ENCODE data around the gene CCSER1.

Gene CCSER1

GRCh38 chr4:90958256-90958895 is 831.2 kb downstream of the CCSER1 start:
- H3K27me3 ChIP-seq (ENCODE audit: low read depth) = no peaks in the 10 kb centered on the region
- no peak for DNase-seq (ENCODE audit: low spot score in 2 of 2)
- no peak overlapping the region for H3K4me3 ChIP-seq
- in situ Hi-C loops (cut with MboI; ENCODE audit: low sequenced_read_pairs) = no loop called here
- H3K36me3 ChIP-seq (replicated peaks) = no peaks in the 10 kb centered on the region
- H3K9me3 ChIP-seq = no peaks in the 10 kb centered on the region
- no peaks in the 10 kb centered on the region; the same call in 1 of the 2 replicates for H3K4me1 ChIP-seq

DNA sequence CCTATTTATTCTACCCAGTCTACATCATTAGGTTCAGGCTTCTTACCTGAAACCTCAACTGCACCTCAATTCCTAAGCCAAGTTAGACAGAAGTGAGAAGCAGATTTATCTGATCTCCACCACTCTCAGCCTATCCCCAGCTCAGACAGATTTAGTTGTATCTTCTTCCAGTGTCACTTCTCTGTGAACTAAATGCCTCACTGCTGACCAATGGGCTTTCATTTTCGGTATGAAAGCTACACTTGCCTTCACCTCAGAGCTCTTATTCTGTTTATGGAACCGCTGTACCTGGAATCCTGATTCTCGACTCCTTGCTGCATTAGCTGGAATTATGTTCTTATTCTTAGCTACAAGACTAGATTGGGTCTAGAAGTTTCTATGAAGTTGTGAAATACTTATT is 833.2 kb downstream of the CCSER1 start:
- Histone ChIP-seq H3K27me3 (ENCODE audit: low read depth) (no peaks in the 10 kb centered on the region), H3K9me3 (no peaks in the 10 kb centered on the region), H3K36me3 (replicated peaks) (no peaks in the 10 kb centered on the region), H3K4me3 (no peak overlapping the region), H3K4me1 (no peaks in the 10 kb centered on the region)
- DNase-seq (ENCODE audit: low spot score in 2 of 2) = no peak
- in situ Hi-C loops (cut with MboI; ENCODE audit: low sequenced_read_pairs) = no loop called here

DNA sequence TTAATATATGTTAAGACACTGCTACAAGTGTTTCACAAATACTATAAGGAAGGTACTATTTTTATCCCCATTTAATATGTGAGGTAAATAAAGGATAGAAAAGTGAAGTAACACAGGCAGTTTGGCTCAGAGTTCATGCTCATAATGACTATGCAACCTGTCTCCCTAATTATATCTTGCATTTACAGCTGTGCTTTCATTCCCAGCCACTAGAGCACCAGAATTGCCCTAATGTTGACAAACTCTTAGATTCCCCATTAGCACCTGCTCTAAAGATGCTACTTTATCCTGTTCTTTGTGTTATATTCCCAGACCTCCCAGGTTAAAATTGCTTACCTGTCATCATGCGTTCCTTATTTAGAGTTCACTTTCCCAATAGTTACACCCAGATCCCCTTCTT is 833.6 kb downstream of the CCSER1 start:
- Histone ChIP-seq H3K4me1 (no peaks in the 10 kb centered on the region), H3K4me3 (no peak overlapping the region), H3K36me3 (replicated peaks) (no peaks in the 10 kb centered on the region), H3K9me3 (no peaks in the 10 kb centered on the region), H3K27me3 (ENCODE audit: low read depth) (no peaks in the 10 kb centered on the region)
- in situ Hi-C loops (cut with MboI; ENCODE audit: low sequenced_read_pairs) = no loop called here
- no peak for DNase-seq (ENCODE audit: low spot score in 2 of 2)

- no peak for DNase-seq (ENCODE audit: low spot score in 2 of 2)
- Histone ChIP-seq H3K4me3 (no peak overlapping the region), H3K27me3 (ENCODE audit: low read depth) (no peaks in the 10 kb centered on the region), H3K9me3 (no peaks in the 10 kb centered on the region), H3K4me1 (no peaks in the 10 kb centered on the region), H3K36me3 (replicated peaks) (no peaks in the 10 kb centered on the region)
- in situ Hi-C loops (cut with MboI; ENCODE audit: low sequenced_read_pairs) = no loop called here
Observed at GRCh38 chr4:90970021-90970420, 842.8 kb downstream of the CCSER1 start.

DNA sequence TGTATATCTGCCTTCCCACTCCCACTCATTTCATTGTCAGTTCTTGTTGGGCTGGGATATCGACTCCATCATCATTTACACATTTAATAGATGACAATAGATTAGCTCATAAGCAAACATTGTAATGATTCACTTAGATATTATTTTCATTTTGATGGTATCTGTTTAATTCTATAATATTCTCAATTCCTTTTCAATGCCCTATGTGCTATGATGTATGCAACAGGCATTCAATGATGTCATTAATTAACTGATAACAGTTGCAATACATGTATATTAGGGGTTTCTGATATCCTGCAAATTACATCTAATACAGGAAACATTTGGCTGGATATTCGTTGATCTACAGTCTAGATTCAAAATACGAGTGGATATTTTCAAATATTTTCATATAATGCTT is 850.5 kb downstream of the CCSER1 start:
- no peak overlapping the region for H3K4me3 ChIP-seq
- DNase-seq (ENCODE audit: low spot score in 2 of 2) = no peak
- no peaks in the 10 kb centered on the region for H3K4me1 ChIP-seq
- in situ Hi-C loops (cut with MboI; ENCODE audit: low sequenced_read_pairs) = no loop called here
- no peaks in the 10 kb centered on the region for H3K9me3 ChIP-seq
- no peaks in the 10 kb centered on the region for H3K36me3 ChIP-seq (replicated peaks)
- H3K27me3 ChIP-seq (ENCODE audit: low read depth) = no peaks in the 10 kb centered on the region

- in situ Hi-C loops (cut with MboI; ENCODE audit: low sequenced_read_pairs) = no loop called here
- no peak for DNase-seq (ENCODE audit: low spot score in 2 of 2)
- H3K4me1 ChIP-seq = no peaks in the 10 kb centered on the region
- no peaks in the 10 kb centered on the region for H3K27me3 ChIP-seq (ENCODE audit: low read depth)
- no peak overlapping the region for H3K4me3 ChIP-seq
- no peaks in the 10 kb centered on the region for H3K36me3 ChIP-seq (replicated peaks)
- no peaks in the 10 kb centered on the region for H3K9me3 ChIP-seq
Observed at GRCh38 chr4:90979556-90979955, 852.4 kb downstream of the CCSER1 start.

DNA sequence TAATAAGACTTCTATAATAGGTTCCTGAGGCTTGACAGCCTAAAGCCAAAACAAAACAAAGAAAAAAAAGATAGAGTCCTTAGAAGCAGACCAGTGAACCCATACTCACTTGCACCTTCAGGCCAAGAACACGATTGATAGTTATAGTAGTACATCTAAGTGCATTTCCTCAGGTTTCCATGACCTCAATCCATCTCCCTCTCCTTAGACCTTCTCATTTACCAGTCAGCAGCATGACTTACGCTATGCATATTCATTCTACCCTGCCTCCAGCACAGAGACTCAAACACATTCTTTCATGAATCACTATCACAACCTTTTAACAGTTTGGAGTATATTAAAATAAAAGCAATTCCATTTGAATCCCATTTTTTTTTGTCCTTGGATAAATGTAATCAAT is 855.6 kb downstream of the CCSER1 start:
- no peaks in the 10 kb centered on the region for H3K36me3 ChIP-seq (replicated peaks)
- H3K4me3 ChIP-seq = no peak overlapping the region
- H3K9me3 ChIP-seq = no peaks in the 10 kb centered on the region
- H3K4me1 ChIP-seq = no peaks in the 10 kb centered on the region
- H3K27me3 ChIP-seq (ENCODE audit: low read depth) = no peaks in the 10 kb centered on the region
- DNase-seq (ENCODE audit: low spot score in 2 of 2) = no peak
- in situ Hi-C loops (cut with MboI; ENCODE audit: low sequenced_read_pairs) = no loop called here

- H3K4me3 ChIP-seq = no peak overlapping the region
- H3K4me1 ChIP-seq = 0 out of 2 replicates have a peak, but pooled peaks cover 4% of the 10 kb centered on the region
- DNase-seq (ENCODE audit: low spot score in 2 of 2) = no peak
- no peaks in the 10 kb centered on the region for H3K36me3 ChIP-seq (replicated peaks)
- no peaks in the 10 kb centered on the region for H3K9me3 ChIP-seq
- in situ Hi-C loops (cut with MboI; ENCODE audit: low sequenced_read_pairs) = no loop called here
- no peaks in the 10 kb centered on the region for H3K27me3 ChIP-seq (ENCODE audit: low read depth)
Observed at GRCh38 chr4:90990284-90990683, 863.1 kb downstream of the CCSER1 start.

- no peaks in the 10 kb centered on the region for H3K9me3 ChIP-seq
- peak in 1 of 2 experiments; percentile 19 for DNase-seq (ENCODE audit: low spot score in 2 of 2)
- in situ Hi-C loops (cut with MboI; ENCODE audit: low sequenced_read_pairs) = no loop called here
- 0 out of 2 replicates have a peak, but pooled peaks cover 4% of the 10 kb centered on the region for H3K4me1 ChIP-seq
- H3K27me3 ChIP-seq (ENCODE audit: low read depth) = no peaks in the 10 kb centered on the region
- no peaks in the 10 kb centered on the region for H3K36me3 ChIP-seq (replicated peaks)
- H3K4me3 ChIP-seq = no peak overlapping the region
Observed at GRCh38 chr4:90992213-90992612, 865.0 kb downstream of the CCSER1 start.

GRCh38 chr4:90994851-90995574 is 867.8 kb downstream of the CCSER1 start:
- H3K4me3 ChIP-seq = no peak overlapping the region
- no peaks in the 10 kb centered on the region for H3K36me3 ChIP-seq (replicated peaks)
- 0 out of 2 replicates have a peak, but pooled peaks cover 4% of the 10 kb centered on the region for H3K4me1 ChIP-seq
- in situ Hi-C loops (cut with MboI; ENCODE audit: low sequenced_read_pairs) = no loop called here
- DNase-seq (ENCODE audit: low spot score in 2 of 2) = no peak
- no peaks in the 10 kb centered on the region for H3K9me3 ChIP-seq
- no peaks in the 10 kb centered on the region for H3K27me3 ChIP-seq (ENCODE audit: low read depth)

- in situ Hi-C loops (cut with MboI; ENCODE audit: low sequenced_read_pairs) = no loop called here
- Histone ChIP-seq H3K36me3 (replicated peaks) (no peaks in the 10 kb centered on the region), H3K9me3 (no peaks in the 10 kb centered on the region), H3K4me3 (no peak overlapping the region), H3K4me1 (0 out of 2 replicates have a peak, but pooled peaks cover 4% of the 10 kb centered on the region), H3K27me3 (ENCODE audit: low read depth) (no peaks in the 10 kb centered on the region)
- no peak for DNase-seq (ENCODE audit: low spot score in 2 of 2)
Observed at GRCh38 chr4:90995996-90996395, 868.8 kb downstream of the CCSER1 start.

DNA sequence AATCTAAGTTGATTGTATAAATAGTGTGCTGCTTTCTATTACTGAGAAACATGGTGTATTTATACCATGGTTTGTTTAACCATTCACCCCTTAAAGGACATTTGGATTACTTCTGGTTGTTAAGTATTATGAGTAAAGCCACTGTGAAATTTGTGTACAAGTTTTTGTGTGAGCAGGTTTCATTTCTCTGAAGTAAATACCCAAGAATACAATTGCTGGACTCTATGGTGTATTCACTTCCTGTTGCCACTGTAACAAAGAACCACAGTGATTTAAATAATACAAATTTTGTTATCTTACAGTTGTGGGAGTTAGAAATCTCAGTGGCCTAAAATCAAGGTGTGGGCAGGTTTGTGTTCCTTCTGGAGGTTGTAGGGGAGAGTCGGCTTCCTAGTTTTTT is 869.6 kb downstream of the CCSER1 start:
- in situ Hi-C loops (cut with MboI; ENCODE audit: low sequenced_read_pairs) = no loop called here
- H3K4me3 ChIP-seq = no peak overlapping the region
- H3K36me3 ChIP-seq (replicated peaks) = no peaks in the 10 kb centered on the region
- no peaks in the 10 kb centered on the region for H3K9me3 ChIP-seq
- no peak for DNase-seq (ENCODE audit: low spot score in 2 of 2)
- no peaks in the 10 kb centered on the region for H3K27me3 ChIP-seq (ENCODE audit: low read depth)
- H3K4me1 ChIP-seq = 0 out of 2 replicates have a peak, but pooled peaks cover 2% of the 10 kb centered on the region

DNA sequence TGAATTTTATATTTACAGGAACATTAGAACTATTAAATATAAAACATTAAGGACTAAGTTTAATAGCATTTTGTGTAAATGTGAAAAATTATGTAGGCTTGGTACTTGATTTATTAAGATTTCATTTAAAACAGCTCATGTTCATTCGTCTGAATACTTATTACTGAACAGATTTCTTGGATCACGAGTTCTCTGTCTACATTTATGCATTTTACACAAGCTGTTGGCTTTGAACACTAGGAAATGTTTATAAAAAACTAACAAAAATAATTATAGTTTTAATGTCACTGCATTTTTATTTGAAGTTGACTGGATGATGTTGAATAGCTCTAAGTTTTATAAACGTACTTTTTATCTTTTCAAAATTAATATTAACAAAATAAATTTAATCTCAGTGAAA is 888.7 kb downstream of the CCSER1 start:
- no peaks in the 10 kb centered on the region for H3K9me3 ChIP-seq
- H3K36me3 ChIP-seq (replicated peaks) = no peaks in the 10 kb centered on the region
- no peaks in the 10 kb centered on the region for H3K27me3 ChIP-seq (ENCODE audit: low read depth)
- no peak for DNase-seq (ENCODE audit: low spot score in 2 of 2)
- peaks cover 4% of the 10 kb centered on the region; the same call in 1 of the 2 replicates for H3K4me1 ChIP-seq
- in situ Hi-C loops (cut with MboI; ENCODE audit: low sequenced_read_pairs) = no loop called here
- no peak overlapping the region for H3K4me3 ChIP-seq

GRCh38 chr4:91019513-91019912 is 892.3 kb downstream of the CCSER1 start:
- peak in 1 of 2 experiments; percentile 52 for DNase-seq (ENCODE audit: low spot score in 2 of 2)
- Histone ChIP-seq H3K9me3 (no peaks in the 10 kb centered on the region), H3K4me3 (no peak overlapping the region)

More at GRCh38 chr4:91019513-91019912, 892.3 kb downstream of the CCSER1 start:
- Histone ChIP-seq H3K27me3 (ENCODE audit: low read depth) (no peaks in the 10 kb centered on the region), H3K4me1 (peaks cover 4% of the 10 kb centered on the region; the same call in 1 of the 2 replicates), H3K36me3 (replicated peaks) (no peaks in the 10 kb centered on the region)
- in situ Hi-C loops (cut with MboI; ENCODE audit: low sequenced_read_pairs) = no loop called here
